ENCODE data around the gene KATNAL1.

KATNAL1 gene

GRCh38 chr13:30307194-30307970 is at the start of gene KATNAL1:
KATNAL1 (minus strand) TSS chr13:30307551; CDS start chr13:30283777, 23,774 bp downstream.
- DNase-seq: peak; percentile 80

DNA sequence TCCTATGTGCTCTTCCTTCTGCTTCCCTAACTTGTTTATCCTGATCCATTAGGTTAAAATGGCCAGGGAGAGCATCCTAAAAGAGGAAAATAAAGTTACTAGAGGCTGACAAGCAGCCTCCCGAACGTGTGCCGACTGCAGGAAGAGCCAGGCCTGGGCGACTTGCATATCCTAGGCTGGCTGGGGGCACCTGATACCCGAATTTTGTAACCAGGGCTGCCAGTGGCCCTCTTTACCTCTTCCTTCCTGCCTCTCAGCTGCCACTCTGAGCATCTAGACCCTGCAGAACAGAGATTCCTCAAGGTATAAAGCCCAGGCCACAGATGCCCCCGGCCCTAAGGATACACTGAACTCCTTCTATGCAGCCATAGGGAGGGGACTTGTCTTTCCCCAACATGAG is 48.5 kb upstream of the KATNAL1 start:
- DNase-seq: peak; percentile 13

GRCh38 chr13:30355384-30355699 is 48.0 kb upstream of the KATNAL1 start:
- DNase-seq: peak; percentile 66

- DNase-seq: peak; percentile 16
Observed at GRCh38 chr13:30354493-30355383, 47.4 kb upstream of the KATNAL1 start.

GRCh38 chr13:30353471-30354215 is 46.3 kb upstream of the KATNAL1 start:
- DNase-seq: no peak

GRCh38 chr13:30353060-30353459 is 45.7 kb upstream of the KATNAL1 start:
- DNase-seq: no peak

- no peak for DNase-seq
Observed at GRCh38 chr13:30352121-30352520, 44.8 kb upstream of the KATNAL1 start.

GRCh38 chr13:30346789-30347167 is 39.4 kb upstream of the KATNAL1 start:
- no peak for DNase-seq

DNA sequence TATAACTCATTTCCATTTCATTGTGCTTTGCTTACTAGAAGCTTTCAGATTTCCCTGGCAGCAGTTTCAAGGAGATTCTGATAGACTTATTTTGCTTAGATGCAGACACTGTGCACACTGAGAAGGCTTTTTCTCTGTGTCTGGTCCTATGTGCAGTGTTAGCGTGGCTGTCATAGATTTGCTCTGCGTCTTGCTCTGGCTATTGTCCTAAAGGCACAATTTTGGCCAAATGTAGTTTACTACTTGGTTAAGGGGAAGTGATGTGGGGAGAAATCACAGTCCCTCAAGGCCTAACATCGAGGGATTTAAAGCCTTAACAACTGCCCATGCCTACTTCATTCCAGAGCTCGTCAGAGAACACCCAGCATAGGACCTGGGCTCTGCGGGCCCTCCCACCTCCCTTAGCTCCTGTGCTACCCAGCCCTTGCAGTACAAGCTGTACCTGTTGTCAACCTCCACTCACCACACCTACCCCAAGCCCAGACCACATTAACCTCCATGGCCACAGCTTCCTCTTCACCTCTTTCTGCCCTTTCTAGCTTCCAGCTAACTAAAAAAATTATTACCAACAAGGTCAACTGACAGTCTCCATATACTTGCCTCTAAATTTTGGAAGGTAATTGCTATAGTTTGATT is 38.9 kb upstream of the KATNAL1 start:
- peak; percentile 79 for DNase-seq

- DNase-seq: no peak
Observed at GRCh38 chr13:30345426-30346100, 38.2 kb upstream of the KATNAL1 start.

DNA sequence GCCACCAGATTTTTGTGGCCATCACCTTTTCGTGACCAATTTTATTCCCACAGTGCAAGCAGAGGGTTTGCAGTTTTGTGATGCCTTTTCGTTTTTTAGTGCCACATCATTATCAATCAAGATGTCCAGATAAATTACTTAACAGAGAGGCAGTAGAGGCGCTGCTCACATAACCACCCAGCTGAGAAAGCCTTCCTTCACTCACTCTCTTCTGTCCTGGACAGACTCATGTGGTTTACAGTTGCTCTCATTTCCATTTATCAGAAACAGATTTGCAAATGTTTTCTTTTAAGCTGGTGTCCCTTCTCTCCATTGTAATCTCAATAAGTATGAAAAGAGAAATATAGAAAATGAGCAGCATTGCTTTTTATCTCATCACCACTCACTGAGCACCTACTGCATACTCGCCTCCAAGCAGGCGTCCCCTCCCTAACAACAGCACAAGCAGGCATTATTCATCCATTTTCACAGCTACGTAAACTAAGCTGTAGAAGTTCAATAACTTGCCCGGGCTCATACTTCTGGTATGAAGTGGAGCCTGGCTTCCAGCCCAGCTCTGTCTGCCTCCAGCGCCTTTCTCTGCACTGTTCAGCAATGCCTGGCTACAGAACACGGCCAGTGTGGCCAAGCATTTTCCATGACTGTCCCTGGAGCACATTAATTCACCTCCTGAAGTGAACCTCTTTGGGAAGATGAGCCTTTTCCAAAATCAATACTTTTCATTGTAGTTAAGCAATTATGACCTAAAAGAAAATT is 34.6 kb upstream of the KATNAL1 start:
- no peak for DNase-seq

DNA sequence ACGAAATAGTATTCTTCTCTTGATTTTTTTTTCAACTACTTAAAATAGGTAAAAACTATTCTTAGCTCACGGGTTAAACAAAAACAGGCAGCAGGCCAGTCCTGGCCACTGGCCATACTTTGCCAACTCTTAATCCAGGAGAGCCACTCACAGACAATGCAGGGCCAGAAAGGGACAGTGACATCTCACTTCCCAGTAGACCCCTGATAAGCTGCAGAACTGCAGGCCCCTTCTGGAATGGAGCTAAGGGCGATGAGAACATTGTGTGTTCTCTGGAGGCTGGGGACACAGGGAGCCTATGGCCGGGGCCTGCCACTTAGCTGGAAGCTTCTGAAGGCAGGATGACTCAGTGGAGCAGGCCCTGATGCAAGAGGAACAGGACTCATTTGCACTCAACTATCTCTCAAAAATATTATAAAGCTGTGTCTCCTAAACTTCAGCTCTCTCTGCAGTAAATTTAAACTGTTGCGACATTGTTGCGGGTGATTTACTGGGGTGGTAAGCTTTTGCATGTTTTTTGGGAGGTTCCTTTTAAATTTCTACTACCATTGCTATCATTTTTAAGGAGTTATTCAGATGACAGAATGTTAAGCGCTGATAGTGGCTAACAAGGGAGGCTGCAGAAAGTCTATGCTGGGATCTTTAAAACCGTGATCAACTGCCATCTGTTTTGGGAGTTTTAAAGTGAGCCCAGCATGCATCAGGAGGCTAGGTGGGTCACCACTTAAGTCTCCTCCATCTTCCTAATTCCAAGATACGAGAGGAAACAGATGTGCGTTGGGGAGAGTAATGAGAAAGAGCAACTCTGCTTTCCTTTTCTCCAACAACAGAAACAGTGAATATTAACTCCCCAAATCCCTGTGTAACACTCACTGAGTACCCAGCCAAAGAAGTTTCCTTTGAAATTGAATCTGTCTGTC is 33.2 kb upstream of the KATNAL1 start:
- no peak for DNase-seq

DNA sequence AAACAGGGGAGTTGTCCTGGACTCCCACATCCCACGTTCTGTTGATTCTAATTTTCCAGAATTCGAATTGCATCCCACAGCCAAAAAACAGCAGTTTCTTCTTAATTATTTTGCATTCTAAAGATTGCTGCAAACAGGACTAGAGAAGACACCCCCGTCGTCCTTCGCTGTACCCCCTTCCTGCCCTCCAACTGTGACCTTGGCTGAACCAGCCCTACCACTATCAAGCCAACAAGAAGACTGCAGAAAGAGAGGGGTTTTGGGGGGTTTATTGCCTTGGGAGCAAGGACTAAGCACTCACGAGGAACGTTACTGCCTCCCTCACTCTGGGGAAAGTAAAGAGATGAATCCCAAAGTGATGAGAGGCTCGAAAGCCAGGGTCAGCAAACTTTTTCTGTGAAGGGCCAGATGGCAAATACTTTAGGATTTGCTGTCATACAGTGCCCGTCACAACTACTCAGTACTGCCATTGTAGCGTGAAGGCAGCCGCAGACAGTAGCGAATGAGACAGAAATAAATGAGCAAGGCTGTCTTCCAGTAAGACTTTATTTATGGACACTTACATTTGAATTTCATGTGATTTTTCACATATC is 32.5 kb upstream of the KATNAL1 start:
- DNase-seq: no peak

- DNase-seq: no peak
Observed at GRCh38 chr13:30338952-30339351, 31.6 kb upstream of the KATNAL1 start.

- DNase-seq: no peak
Observed at GRCh38 chr13:30338331-30338851, 31.0 kb upstream of the KATNAL1 start.

GRCh38 chr13:30337061-30337610 is 29.8 kb upstream of the KATNAL1 start:
- DNase-seq: no peak

GRCh38 chr13:30334663-30335386 is 27.5 kb upstream of the KATNAL1 start:
- peak; percentile 13 for DNase-seq

DNA sequence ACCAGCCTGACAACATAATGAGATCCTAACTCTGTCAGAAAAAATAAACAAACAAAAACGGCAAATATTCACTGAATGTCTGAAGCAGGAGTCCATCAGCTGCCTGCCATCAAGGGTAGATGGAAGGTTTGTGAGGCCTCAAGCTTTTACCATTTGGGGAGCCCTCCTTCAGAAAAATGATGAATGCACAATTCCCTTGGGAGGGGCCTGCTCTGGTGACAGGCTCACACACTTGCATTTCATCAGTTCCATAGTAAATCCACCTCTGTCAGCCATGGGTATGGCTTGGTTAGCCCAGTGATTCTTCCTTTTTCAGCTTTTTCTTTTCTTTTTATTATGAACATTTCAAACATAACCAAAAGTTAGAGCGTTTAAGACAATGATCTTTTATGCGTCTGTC is 26.3 kb upstream of the KATNAL1 start:
- DNase-seq: no peak

Measured in CD4-positive, alpha-beta T cell treated with Interleukin-17A for 4 hours (primary cell).